GM12878 (cell line): ENCODE results near the gene CARD18. TPM values are rescaled to one million over a fixed set of nuclear protein-coding genes. Genes with fewer than 3 reads are reported as not detected.

Experiments
- ATAC-seq: fragments of 200-7000 bp; cut with Tn5 transposase; 3 replicates; pipeline ENCODE4 v1.9.1; 2020; ENCODE audit warnings: mild to moderate bottlenecking, moderate library complexity
- BruUV-seq: library from RNA; stranded (reverse); fragments of 400-500 nt; replicated peaks from 2 replicates; lab custom pipeline; 2021; lab: Mats Ljungman, UMichigan
- CTCF ChIA-PET: fragments of 300-600 bp; sonication (Branson Sonifier 250); formaldehyde crosslinking; extraction: SDS; loops from one replicate; lab custom pipeline; 2021; ENCODE audit warnings: inconsistent platforms; lab: Yijun Ruan, JAX
- POLR2A ChIA-PET: fragments of 350-600 bp; formaldehyde crosslinking; extraction: SDS; loops from one replicate; lab custom pipeline; 2021; ENCODE audit warnings: inconsistent platforms; lab: Charles Lee
- RAD21 ChIA-PET: fragments of 300-600 bp; sonication (Branson Sonifier 250); formaldehyde crosslinking; loops from one replicate; lab custom pipeline; 2023; ENCODE audit warnings: antibody characterized with exemption; ENCODE audit not compliant: unreplicated experiment; lab: Charles Lee
- SMC1A ChIA-PET: fragments of 300-600 bp; sonication (Branson Sonifier 250); formaldehyde crosslinking; loops from one replicate; lab custom pipeline; 2023; ENCODE audit not compliant: unreplicated experiment, uncharacterized antibody; lab: Charles Lee
- DNase-seq: peaks from one replicate; pipeline ENCODE4 v3.0.0-alpha.2; 2011; ENCODE audit warnings: low read depth, low spot score
- FAIRE-seq: peaks from 3 replicates; lab custom pipeline; 2011; peaks lifted over from hg19 to GRCh38; lab: Jason Lieb, UNC
- H2AFZ ChIP-seq: 2 replicates; pipeline ENCODE4 v1.6.0; 2011; ENCODE audit warnings: low read depth, low read length, control low read depth; ENCODE audit not compliant: control insufficient read depth
- H3K27ac ChIP-seq: 2 replicates; pipeline ENCODE4 v1.5.1; 2011; ENCODE audit warnings: control low read depth; ENCODE audit not compliant: control insufficient read depth, insufficient read depth
- H3K27me3 ChIP-seq, 2 experiments: replicated peaks in 1 of 2; 2 replicates each; pipeline versions ENCODE4 v1.6.0 to v1.6.1; 2011; ENCODE audit warnings: low read length in 1 of 2; ENCODE audit not compliant: control insufficient read depth in 2 of 2, insufficient read depth in 2 of 2
- H3K36me3 ChIP-seq, 2 experiments: 2 replicates each; pipeline ENCODE4 v1.5.1; 2011; ENCODE audit warnings: low read length in 1 of 2; ENCODE audit not compliant: control insufficient read depth in 2 of 2, insufficient read depth in 2 of 2
- H3K4me1 ChIP-seq: 2 replicates; pipeline ENCODE4 v1.6.1; 2011; ENCODE audit warnings: mild to moderate bottlenecking, low read length, moderate library complexity, mixed read lengths; ENCODE audit not compliant: control insufficient read depth, insufficient read depth
- H3K4me2 ChIP-seq: 2 replicates; pipeline ENCODE4 v1.6.0; 2011; ENCODE audit warnings: control low read depth; ENCODE audit not compliant: control insufficient read depth, insufficient read depth
- H3K4me3 ChIP-seq: fragments of 200-600 bp; sonication (generic); 2 replicates; pipeline ENCODE4 v1.5.1; 2016
- H3K79me2 ChIP-seq: 2 replicates; pipeline ENCODE4 v1.6.0; 2011; ENCODE audit warnings: low read length; ENCODE audit not compliant: control insufficient read depth, insufficient read depth
- H3K9ac ChIP-seq: 2 replicates; pipeline ENCODE4 v1.8.0; 2011; ENCODE audit warnings: low read length, control low read depth, mixed read lengths; ENCODE audit not compliant: control insufficient read depth, insufficient read depth
- H3K9me3 ChIP-seq: replicated peaks from 3 replicates; pipeline ENCODE4 v1.5.1; 2011; ENCODE audit warnings: mild to moderate bottlenecking, low read length; ENCODE audit not compliant: control insufficient read depth, insufficient read depth
- H4K20me1 ChIP-seq: 2 replicates; pipeline ENCODE4 v1.6.0; 2011; ENCODE audit not compliant: control insufficient read depth, insufficient read depth
- CUX1 ChIP-seq: IDR thresholded peaks from 2 replicates; pipeline ENCODE4 v1.6.1; 2012; ENCODE audit warnings: improper control_type of control experiment, low read depth, low read length; ENCODE audit not compliant: insufficient replicate concordance
- IKZF2 ChIP-seq, 2 experiments: fragments of 450-650 bp; IDR thresholded peaks; 2 replicates each; pipeline ENCODE4 v1.6.1; 2017; ENCODE audit warnings: mild to moderate bottlenecking in 2 of 2, moderate library complexity in 2 of 2
- NKRF ChIP-seq: fragments of 450-650 bp; conservative IDR thresholded peaks from 2 replicates; pipeline ENCODE4 v1.6.1; 2017; ENCODE audit warnings: mild to moderate bottlenecking, moderate library complexity
- RBBP5 ChIP-seq: fragments of 200-600 bp; sonication (generic); conservative IDR thresholded peaks from 2 replicates; pipeline ENCODE4 v1.6.1; 2016
- RFX5 ChIP-seq: IDR thresholded peaks from 2 replicates; pipeline ENCODE4 v1.6.1; 2011; ENCODE audit warnings: low read depth, low read length, improper control_type of control experiment
- SKIL ChIP-seq: fragments of 450-650 bp; IDR thresholded peaks from 2 replicates; pipeline ENCODE4 v1.6.1; 2017; ENCODE audit warnings: mild to moderate bottlenecking, low read depth, inconsistent platforms; ENCODE audit not compliant: poor library complexity, severe bottlenecking
- SMC3 ChIP-seq: IDR thresholded peaks from 2 replicates; pipeline ENCODE4 v1.6.1; 2011; ENCODE audit warnings: low read length, improper control_type of control experiment, borderline replicate concordance
- SRF ChIP-seq, 2 experiments: IDR thresholded peaks; 2 replicates each; pipeline ENCODE4 v1.6.1; 2011; ENCODE audit warnings: low read depth in 2 of 2, low read length in 2 of 2, mild to moderate bottlenecking in 1 of 2, moderate library complexity in 1 of 2
- ZNF217 ChIP-seq: fragments of 450-650 bp; IDR thresholded peaks from 2 replicates; pipeline ENCODE4 v1.6.1; 2017; ENCODE audit warnings: antibody characterized with exemption, mild to moderate bottlenecking
- ZNF622 ChIP-seq: fragments of 450-650 bp; IDR thresholded peaks from 2 replicates; pipeline ENCODE4 v1.6.1; 2017; ENCODE audit warnings: mild to moderate bottlenecking, inconsistent platforms
- WGBS: methylation state at CpG from one replicate; pipeline ENCODE4 v1.1.6; 2016; ENCODE audit warnings: low lambda C conversion rate; ENCODE audit not compliant: insufficient replicate concordance, insufficient coverage; ENCODE audit errors: missing lambda C conversion rate; 5-methylcytosine and 5-hydroxymethylcytosine counted together
- in situ Hi-C: fragments of 300-500 bp; cut with MboI; formaldehyde crosslinking; loops from 9 replicates; pipeline ENCODE4 v1.14.3; 2018; ENCODE audit warnings: mixed read lengths
- intact Hi-C: fragments of 100-400 bp; cut with micrococcal nuclease; formaldehyde crosslinking; loops from one replicate; pipeline ENCODE4 v1.14.2; 2022; ENCODE audit not compliant: unreplicated experiment
- polyA plus RNA-seq, 11 experiments: library from polyadenylated mRNA; depleted of rRNA in 4 of 11; unstranded in 6 of 11; stranded (reverse) in 5 of 11; fragments of >200 nt; fragmentation: Nextera tagmentation in 4 of 11; fragmentation: Illumina TruSeq in 1 of 11; extraction: Ambion mirVana in 4 of 11; extraction: Trizol in 1 of 11; gene quantifications; 1 replicate in 1 of 11; 2 replicates in 10 of 11; pipeline versions ENCODE4 v1.2.1 to v1.2.3, GENCODE V29; 2011 to 2016; ENCODE audit warnings: inconsistent platforms in 2 of 11, missing spikeins in 2 of 11, low read depth in 1 of 11
- total RNA-seq, 4 experiments: library from RNA; depleted of rRNA in 3 of 4; stranded (reverse); fragments of >200 nt in 3 of 4; fragmentation: Illumina TruSeq in 1 of 4; extraction: Trizol in 1 of 4; gene quantifications; 2 replicates each; pipeline versions ENCODE4 v1.2.1 to v1.2.3, GENCODE V29; 2013 to 2021

Gene CARD18
- total and polyA plus RNA-seq, 10 of the 15 experiments (the other 5 are each of a cell fraction or from before 2014, with no cell fraction given) = not detected

- SMC1A ChIA-PET = interaction anchor here (1.2 kb wide), 1 partner anchor 42 kb away, joined by 3 read pairs; no protein-coding TSS in a partner anchor
These were observed 42.0 kb upstream of the CARD18 start for GRCh38 chr11:105181521-105181920.

More at GRCh38 chr11:105181521-105181920, 42.0 kb upstream of the CARD18 start:
- Histone ChIP-seq H3K9me3 (no peaks in the 10 kb centered on the region), H4K20me1 (no peaks in the 10 kb centered on the region), H3K4me3 (no peak overlapping the region), H2AFZ (no peak overlapping the region), H3K9ac (no peak overlapping the region), H3K27me3 (no peaks in the 10 kb centered on the region), H3K36me3 (no peaks in the 10 kb centered on the region), H3K79me2 (no peaks in the 10 kb centered on the region), H3K4me1 (no peaks in the 10 kb centered on the region), H3K27ac (no peak overlapping the region), H3K4me2 (no peak overlapping the region)
- no peak for TF ChIP-seq RBBP5
- TF ChIP-seq SKIL = no peak
- no peak for TF ChIP-seq ZNF622
- TF ChIP-seq ZNF217 = no peak
- TF ChIP-seq IKZF2 (IDR thresholded peaks at IDR 0.05) = no peak
- TF ChIP-seq NKRF = no peak
- no peak for TF ChIP-seq CUX1
- no peak for TF ChIP-seq SMC3
- TF ChIP-seq RFX5 = no peak
- no peak for TF ChIP-seq SRF (IDR thresholded peaks at IDR 0.05; ENCODE audit: low read depth in 2 of 2, low read length in 2 of 2)
- BruUV-seq = no TSS peak
- CTCF ChIA-PET = no interaction called here
- intact Hi-C loops (no loop called here), in situ Hi-C loops (no loop called here)
- ATAC-seq (no peak), DNase-seq (no peak), FAIRE-seq (no peak)
- 0% methylated on average over 1 of the region's 1 CpG for WGBS
- POLR2A ChIA-PET = no interaction called here
- RAD21 ChIA-PET = no interaction called here
